OCI-LY7 (cell line): Measurements from ENCODE around the gene SNN. TPM values are rescaled to one million over a fixed set of nuclear protein-coding genes. Genes with fewer than 3 reads are reported as not detected.

Source experiments
- BruUV-seq: library from RNA; stranded (reverse); fragments of 400-500 nt; replicated peaks from 2 replicates; lab custom pipeline; 2021; lab: Mats Ljungman, UMichigan
- CTCF ChIA-PET: fragments of 300-600 bp; sonication (Branson Sonifier 250); formaldehyde crosslinking; loops from one replicate; lab custom pipeline; 2022; ENCODE audit warnings: antibody characterized with exemption; ENCODE audit not compliant: unreplicated experiment; lab: Charles Lee
- POLR2A ChIA-PET: fragments of 300-600 bp; sonication (Branson Sonifier 250); formaldehyde crosslinking; loops from one replicate; lab custom pipeline; 2022; ENCODE audit warnings: antibody characterized with exemption; lab: Charles Lee
- DNase-seq: peaks from one replicate; pipeline ENCODE4 v3.0.0-alpha.2; 2015; ENCODE audit warnings: low spot score
- H2AFZ ChIP-seq: fragments of 200-600 bp; sonication (generic), shearing (Covaris generic); 2 replicates; pipeline ENCODE4 v1.6.1; 2014; ENCODE audit warnings: mild to moderate bottlenecking, antibody characterized with exemption, low read length, moderate library complexity
- H3K27ac ChIP-seq: fragments of 200-600 bp; sonication (generic); 2 replicates; pipeline ENCODE4 v1.5.1; 2014; ENCODE audit warnings: mixed run types, low read depth, mild to moderate bottlenecking, moderate library complexity, low read length, inconsistent platforms; ENCODE audit not compliant: poor library complexity, severe bottlenecking
- H3K36me3 ChIP-seq: fragments of 200-600 bp; sonication (generic); 2 replicates; pipeline ENCODE4 v1.6.1; 2014; ENCODE audit warnings: mild to moderate bottlenecking, antibody characterized with exemption, low read length, moderate library complexity, mixed read lengths; ENCODE audit not compliant: insufficient read depth
- H3K4me1 ChIP-seq: fragments of 200-600 bp; sonication (generic); 2 replicates; pipeline ENCODE4 v1.5.1; 2014; ENCODE audit warnings: mild to moderate bottlenecking, low read length; ENCODE audit not compliant: insufficient read depth, poor library complexity, severe bottlenecking
- H3K4me2 ChIP-seq: fragments of 200-600 bp; sonication (generic); 2 replicates; pipeline ENCODE4 v1.6.1; 2014; ENCODE audit warnings: mild to moderate bottlenecking, low read length
- H3K4me3 ChIP-seq: fragments of 200-600 bp; sonication (generic); 2 replicates; pipeline ENCODE4 v1.5.1; 2014; ENCODE audit warnings: mild to moderate bottlenecking, low read depth, low read length; ENCODE audit not compliant: poor library complexity, severe bottlenecking
- H3K79me2 ChIP-seq: fragments of 200-600 bp; sonication (generic); 2 replicates; pipeline ENCODE4 v1.6.1; 2016; ENCODE audit warnings: low read depth, mild to moderate bottlenecking, low read length, moderate library complexity, mixed read lengths; ENCODE audit not compliant: insufficient read depth
- H3K9me2 ChIP-seq: fragments of 200-600 bp; sonication (generic); 2 replicates; pipeline ENCODE4 v1.6.1; 2016; ENCODE audit warnings: mild to moderate bottlenecking, low read length, mixed read lengths; ENCODE audit not compliant: insufficient read depth
- H3K9me3 ChIP-seq: fragments of 200-600 bp; sonication (generic); 2 replicates; pipeline ENCODE4 v1.6.1; 2014; ENCODE audit warnings: mild to moderate bottlenecking, mixed run types, low read length, mixed read lengths
- H4K20me1 ChIP-seq: fragments of 200-600 bp; sonication (generic); 2 replicates; pipeline ENCODE4 v1.6.1; 2014; ENCODE audit warnings: mild to moderate bottlenecking, antibody characterized with exemption, low read length, moderate library complexity, mixed read lengths; ENCODE audit not compliant: insufficient read depth
- CTCF ChIP-seq: fragments of 200-600 bp; sonication (generic); conservative IDR thresholded peaks from 2 replicates; pipeline ENCODE4 v1.5.1; 2014; ENCODE audit warnings: mild to moderate bottlenecking, antibody characterized with exemption, low read length, moderate library complexity, mixed read lengths
- EZH2phosphoT487 ChIP-seq: fragments of 200-600 bp; sonication (generic); IDR thresholded peaks from 2 replicates; pipeline ENCODE4 v1.6.1; 2018; ENCODE audit warnings: low read depth, borderline replicate concordance, mild to moderate bottlenecking, mixed run types, antibody characterized with exemption, low read length, moderate library complexity, mixed read lengths
- intact Hi-C: fragments of 100-400 bp; cut with micrococcal nuclease; formaldehyde crosslinking; loops from one replicate; pipeline ENCODE4 v1.10.0; 2022; ENCODE audit not compliant: unreplicated experiment
- total RNA-seq, 2 experiments: library from RNA; depleted of rRNA in 1 of 2; stranded (reverse); fragments of >200 nt in 1 of 2; shearing (Covaris generic) in 1 of 2; gene quantifications; 2 replicates each; pipeline ENCODE4 v1.2.3, GENCODE V29; 2014 to 2022

The SNN gene
- total RNA-seq, 2 experiments from 2014 or later = 27.8 to 31.8 TPM

GRCh38 chr16:11683145-11683544, 14.9 kb downstream of the SNN start:
- no peaks in the 10 kb centered on the region for H4K20me1 ChIP-seq
- DNase-seq = peak; percentile 68
- no TSS peak for BruUV-seq
- CTCF ChIA-PET = interaction anchor here (0.8 kb wide), 1 partner anchor 109 kb away, joined by 3 read pairs; no protein-coding TSS in a partner anchor
- POLR2A ChIA-PET = interaction anchor here (0.8 to 1.0 kb wide), 3 partner anchors 18 to 65 kb away, joined by 3 read pairs; no protein-coding TSS in a partner anchor
- H3K36me3 ChIP-seq = peaks cover 73% of the 10 kb centered on the region
- no peaks in the 10 kb centered on the region for H3K9me2 ChIP-seq
- H3K4me2 ChIP-seq = peak overlapping the region; percentile 80
- intact Hi-C loops = loop anchor here (2.0 to 5.0 kb wide), 2 partner anchors 54 to 284 kb away; partner anchors contain the start of gene TNFRSF17
- peaks cover 100% of the 10 kb centered on the region for H3K4me1 ChIP-seq
- peak overlapping the region; percentile 59 for H3K4me3 ChIP-seq
- no peaks in the 10 kb centered on the region for H3K9me3 ChIP-seq
- H2AFZ ChIP-seq = no peak overlapping the region
- TF ChIP-seq EZH2phosphoT487 (no peak), CTCF (no peak)
- peaks cover 68% of the 10 kb centered on the region for H3K79me2 ChIP-seq
- peak overlapping the region; percentile 98 for H3K27ac ChIP-seq

GRCh38 chr16:11684231-11685025, 16.2 kb downstream of the SNN start:
- H3K4me1 ChIP-seq = peaks cover 99% of the 10 kb centered on the region
- ChIA-PET POLR2A (interaction anchor here (0.7 to 1.0 kb wide), 3 partner anchors 15 to 66 kb away, joined by 3 to 5 read pairs (median 3); no protein-coding TSS in a partner anchor), CTCF (interaction anchor here (0.8 kb wide), 1 partner anchor 108 kb away, joined by 3 read pairs; no protein-coding TSS in a partner anchor)
- peaks cover 61% of the 10 kb centered on the region for H3K79me2 ChIP-seq
- intact Hi-C loops = loop anchor here (5.0 kb wide), 2 partner anchors 128 to 283 kb away; partner anchors contain the start of gene TNFRSF17
- peak overlapping the region; percentile 59 for H3K4me3 ChIP-seq
- H3K9me2 ChIP-seq = no peaks in the 10 kb centered on the region
- peak overlapping the region; percentile 98 for H3K27ac ChIP-seq
- H2AFZ ChIP-seq = no peak overlapping the region
- H3K4me2 ChIP-seq = peak overlapping the region; percentile 80
- no peak for TF ChIP-seq EZH2phosphoT487
- no peak for TF ChIP-seq CTCF
- no peaks in the 10 kb centered on the region for H3K9me3 ChIP-seq
- DNase-seq = peak; percentile 55
- no peaks in the 10 kb centered on the region for H4K20me1 ChIP-seq
- peaks cover 60% of the 10 kb centered on the region for H3K36me3 ChIP-seq
- no TSS peak for BruUV-seq
